HG02973 (cell line): Measurements from ENCODE around the gene TBRG1.

ENCODE experiments used
- ATAC-seq: cut with Tn5 transposase; IDR thresholded peaks from one replicate; pipeline ENCODE4 v1.9.1; 2021; ENCODE audit warnings: moderate library complexity; ENCODE audit not compliant: unreplicated experiment

The TBRG1 gene

DNA sequence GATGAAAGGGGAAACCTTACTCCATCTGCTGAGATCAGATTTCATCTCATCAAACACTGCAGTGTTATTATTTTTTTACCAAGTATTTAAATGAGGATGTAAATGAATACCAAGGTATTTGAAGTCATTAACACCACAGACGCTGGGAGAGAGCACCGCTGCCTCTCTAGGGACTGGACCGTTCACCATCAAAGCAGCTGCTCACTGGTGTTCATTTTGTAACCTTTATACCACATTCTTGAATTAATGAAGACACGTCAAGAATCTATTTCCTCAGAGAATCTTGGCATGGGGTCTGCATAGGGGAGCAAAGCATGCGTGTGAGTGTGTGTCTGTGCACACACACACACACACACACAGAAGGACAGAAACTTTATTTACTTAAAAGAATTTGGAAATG is 35.2 kb downstream of the TBRG1 start:
- no peak for ATAC-seq

DNA sequence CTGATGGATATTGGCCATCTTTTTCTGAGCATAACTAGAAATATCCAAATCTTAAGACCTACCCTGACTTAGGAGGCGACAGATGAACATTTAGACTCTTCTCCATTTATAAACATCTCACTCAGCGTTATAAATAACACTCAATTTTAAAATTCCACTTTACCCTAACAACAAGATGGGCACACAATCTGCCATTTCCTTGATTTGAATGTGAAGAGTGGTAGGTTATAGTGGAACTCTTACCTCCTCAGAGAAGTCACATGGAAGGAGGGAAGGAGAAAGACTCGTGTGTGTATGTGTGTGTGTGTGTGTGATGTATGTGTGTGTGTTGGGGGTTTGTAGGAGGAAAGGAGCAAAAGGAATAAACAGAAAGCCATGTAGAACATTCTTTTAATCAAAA is 35.8 kb downstream of the TBRG1 start:
- no peak for ATAC-seq

DNA sequence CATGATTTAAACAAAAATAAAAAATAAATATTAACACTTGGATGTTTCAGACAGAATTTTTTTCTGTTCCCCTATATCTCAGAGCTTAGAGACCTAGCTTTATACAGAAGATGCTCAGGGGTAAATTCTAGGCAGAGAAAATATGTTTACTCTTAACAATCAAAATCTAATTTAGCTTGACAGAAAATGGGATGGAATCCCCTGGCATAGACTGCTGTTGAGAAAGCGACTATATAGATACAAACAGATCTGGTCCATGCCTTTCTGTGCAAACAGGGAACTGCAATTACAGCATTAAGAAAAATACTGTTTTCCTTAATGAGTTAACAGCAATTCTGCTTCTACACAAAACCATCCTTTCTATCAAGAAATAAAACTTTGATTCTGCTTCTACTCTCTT is 36.3 kb downstream of the TBRG1 start:
- ATAC-seq = no peak

DNA sequence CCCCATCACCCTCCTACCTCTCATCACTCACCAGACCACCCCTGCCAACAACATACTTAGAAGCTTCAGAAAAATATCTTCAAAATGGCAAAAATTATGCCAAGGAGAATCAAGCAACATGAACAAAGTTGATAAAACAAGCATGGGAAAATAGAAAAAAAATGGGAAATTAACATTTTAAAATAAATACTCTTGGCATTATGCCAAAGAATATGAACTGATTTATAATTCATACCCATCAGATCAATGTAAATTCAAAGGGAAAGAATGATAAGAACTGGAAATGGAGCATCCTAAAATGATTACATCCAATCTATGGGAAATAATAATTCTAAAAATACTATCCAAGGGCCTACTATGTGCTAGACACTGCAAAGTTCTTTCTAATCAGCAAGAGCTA is 38.9 kb downstream of the TBRG1 start:
- no peak for ATAC-seq

DNA sequence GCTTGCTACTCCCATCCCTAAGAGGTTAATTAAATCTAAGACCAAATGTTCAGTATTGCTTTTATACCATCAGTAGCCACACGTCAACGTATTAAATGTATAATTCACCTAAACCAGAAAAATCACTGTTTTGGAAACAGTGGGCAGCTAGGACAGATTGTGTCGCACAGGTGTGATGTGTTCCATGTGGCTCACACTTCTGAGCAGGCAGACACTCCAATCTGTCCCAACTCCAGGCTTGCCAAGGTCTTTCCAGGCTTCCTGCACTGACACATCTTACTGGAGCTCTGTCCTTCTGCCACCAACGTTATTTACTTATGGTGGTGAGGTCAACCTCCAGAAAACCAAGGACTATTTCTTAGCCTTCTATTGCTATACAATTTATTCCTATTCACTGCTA is 39.4 kb downstream of the TBRG1 start:
- no peak for ATAC-seq

DNA sequence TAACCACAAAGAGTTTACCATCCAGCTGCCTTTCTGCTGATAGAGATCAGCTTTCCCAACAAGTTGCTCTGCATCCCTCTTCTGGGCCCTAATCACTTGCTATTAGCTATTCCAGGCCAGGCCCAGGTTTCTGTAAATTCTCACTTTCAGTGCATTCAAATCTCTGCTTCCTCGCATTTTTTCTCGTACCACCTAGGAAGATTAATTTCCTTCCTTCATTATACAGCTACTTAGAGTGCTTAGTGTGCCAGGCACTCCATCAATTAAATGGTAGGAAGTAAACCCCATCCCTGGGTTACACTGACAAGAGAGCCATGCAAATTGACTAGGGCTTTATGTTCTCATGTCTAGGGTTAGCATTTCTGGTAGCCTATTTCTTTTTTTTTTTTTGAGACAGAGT is 41.2 kb downstream of the TBRG1 start:
- no peak for ATAC-seq

DNA sequence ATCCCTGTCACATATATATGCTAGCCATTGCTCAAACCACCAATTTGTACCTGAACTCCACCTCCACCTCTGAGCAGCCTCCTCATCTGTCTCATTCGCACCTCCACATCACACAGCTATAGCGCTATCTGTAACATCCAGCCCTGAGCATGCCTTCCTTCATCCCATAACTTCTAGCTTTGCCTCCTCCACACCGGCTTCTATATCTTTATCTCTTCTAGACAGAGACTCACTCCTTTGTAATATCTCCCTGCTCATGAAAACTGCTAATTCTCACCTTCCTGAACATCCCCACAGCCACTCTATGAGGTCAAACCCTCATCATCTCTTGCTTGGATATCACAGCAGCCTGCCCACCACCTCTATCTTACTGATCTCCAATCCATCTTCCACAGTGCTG is 44.9 kb downstream of the TBRG1 start:
- no peak for ATAC-seq

DNA sequence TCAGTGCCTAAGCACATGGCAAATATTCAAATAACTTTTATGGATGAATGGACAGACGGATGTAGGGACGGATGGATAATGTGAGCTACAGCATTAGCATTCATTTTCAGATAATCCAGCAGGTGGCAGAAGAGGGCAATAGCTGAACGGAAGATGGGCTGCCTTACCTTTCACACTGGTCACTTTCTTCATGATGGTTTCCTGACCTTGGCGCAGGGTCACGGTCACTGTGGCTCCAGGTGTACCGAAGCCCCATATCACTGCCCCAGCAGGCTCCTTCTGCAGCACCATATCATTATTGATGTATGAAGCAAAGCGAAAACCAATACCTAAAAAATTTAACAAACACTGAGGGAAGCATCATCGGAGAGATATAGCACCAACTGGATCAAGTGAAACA is 46.5 kb downstream of the TBRG1 start:
- peak; percentile 36 for ATAC-seq

DNA sequence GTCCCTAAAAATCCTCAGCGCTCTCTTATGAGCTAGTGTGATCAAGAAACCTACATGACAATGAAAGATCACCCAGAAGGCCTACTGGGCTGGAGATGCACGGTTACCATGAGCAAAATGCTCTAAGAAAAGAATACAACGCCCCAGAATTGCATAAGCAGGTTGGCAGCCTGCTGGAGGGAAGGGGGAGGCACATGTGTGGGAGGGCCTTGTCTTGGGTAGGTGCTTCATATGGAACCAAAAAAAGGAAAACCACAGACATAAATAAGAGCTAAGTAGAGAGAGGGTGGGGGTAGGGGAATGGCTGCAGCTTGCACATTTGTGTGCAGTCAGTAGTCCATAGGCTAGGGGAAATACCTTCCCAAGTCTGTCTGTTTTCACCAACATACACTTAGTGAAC is 48.1 kb downstream of the TBRG1 start:
- no peak for ATAC-seq

DNA sequence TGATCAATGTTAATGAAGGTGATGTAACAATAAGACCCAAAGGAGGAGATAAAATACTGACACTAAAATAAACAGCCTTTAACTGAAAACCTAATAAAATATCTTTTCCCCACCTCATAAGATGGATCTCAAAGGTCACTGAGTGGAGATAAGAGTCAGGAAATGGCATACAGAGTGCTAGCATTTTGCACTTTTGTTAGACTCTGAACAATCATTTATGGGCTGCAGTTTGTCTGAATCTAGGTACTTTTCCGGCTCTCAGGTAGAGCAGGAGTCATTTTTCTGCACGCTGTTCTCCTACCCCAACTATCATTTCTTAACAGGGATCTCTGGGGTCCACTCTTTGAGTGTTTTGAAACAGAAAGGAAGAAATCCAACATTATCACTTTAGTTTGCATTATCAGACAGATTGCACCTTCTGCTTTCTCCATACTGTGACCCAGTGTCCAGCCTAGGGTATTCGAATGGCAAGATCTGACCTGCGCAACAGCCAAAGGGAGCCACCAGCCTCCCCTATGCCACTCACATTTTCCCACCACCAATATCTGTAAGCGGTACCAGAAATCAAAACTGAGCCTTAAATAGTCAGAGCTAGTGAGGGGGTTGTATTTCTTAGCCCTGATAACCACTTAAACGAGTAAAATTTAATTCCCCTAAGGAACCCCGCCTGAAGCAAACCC is 50.0 kb downstream of the TBRG1 start:
- no peak for ATAC-seq

DNA sequence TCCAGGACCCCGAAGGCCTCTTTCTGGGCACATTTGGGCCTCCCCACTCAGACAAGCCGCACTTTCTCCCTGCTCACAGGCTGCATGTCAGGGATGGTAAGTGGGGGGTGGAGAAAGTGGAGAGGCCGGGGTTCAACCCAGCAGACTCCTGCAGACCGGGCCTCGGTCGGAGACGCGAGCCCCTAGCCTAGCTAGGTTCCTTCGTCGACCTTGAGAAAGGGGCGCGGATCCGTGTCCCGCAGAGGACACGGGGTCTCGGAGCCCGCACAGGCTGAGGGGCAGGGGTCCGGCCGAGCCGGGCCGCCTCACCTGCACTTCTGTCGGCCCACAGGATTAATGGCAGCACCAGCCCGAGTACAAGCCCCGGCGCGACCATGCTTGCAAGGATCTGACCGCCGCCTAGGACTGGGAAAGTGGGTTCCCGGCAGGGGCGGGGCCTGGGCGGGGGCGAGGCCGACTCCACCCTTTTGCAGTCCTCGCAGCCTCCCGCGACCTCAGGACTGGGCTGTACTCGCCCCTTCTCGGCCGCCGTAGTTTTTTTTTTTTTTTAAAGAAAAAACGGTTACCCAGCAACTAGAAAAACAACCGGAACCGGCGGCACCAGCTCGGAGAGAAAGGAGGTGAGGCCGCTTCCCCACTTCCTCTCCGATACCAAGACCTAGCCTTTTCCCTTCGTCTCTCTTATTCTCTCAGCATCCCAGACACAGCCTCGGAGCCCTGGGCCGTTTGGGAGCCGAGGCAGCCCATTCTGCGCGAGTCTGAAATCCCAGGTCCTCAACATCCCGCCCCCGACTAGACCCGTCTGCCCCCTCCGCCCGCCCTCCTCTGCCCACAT is 50.9 kb downstream of the TBRG1 start, which contains the start of the genes SIAE and SPA17:
Gene SIAE (minus strand): TSS at position 407 of the 835 bp plus-strand sequence. CDS start 31 bp downstream, at position 376.
Gene SPA17 (plus strand): TSS at position 572 of the 835 bp plus-strand sequence. CDS start 1,361 bp downstream, outside the sequence.
- peak; percentile 80 for ATAC-seq

DNA sequence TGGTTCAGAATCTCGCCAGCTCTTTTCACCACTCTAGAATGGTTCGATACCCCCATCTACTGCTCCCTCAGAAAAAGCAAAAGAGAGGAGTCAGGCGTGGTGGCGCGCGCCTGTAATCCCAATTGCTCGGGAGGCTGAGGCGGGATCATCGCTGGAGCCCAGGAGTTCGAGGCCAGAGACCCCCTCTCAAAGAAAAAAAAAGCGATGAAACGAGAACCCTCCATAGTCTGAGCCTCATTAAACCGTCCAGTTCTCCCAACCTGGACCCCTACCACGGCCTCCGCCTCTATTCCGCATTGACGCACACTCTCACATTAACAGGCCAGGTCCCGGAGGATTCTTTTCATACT is 51.5 kb downstream of the TBRG1 start:
- no peak for ATAC-seq

DNA sequence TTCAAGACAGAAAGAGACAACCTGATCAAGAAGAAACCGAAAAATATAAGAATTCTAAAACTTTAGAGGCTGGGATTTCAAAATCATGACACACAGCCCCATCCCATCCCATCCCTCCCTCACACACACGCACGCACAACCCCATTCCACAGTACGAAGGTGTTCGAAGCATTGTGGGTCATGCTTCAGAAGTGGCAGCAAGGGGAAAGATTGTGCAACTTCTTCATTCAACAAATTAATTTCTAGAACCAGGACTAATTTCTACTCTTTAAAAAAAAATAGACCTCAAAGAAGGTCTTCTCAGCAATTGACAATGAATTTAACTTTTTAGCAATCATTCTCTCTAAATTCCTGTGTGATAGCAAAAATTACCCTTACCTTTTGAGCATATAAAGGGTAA is 51.9 kb downstream of the TBRG1 start:
- no peak for ATAC-seq

DNA sequence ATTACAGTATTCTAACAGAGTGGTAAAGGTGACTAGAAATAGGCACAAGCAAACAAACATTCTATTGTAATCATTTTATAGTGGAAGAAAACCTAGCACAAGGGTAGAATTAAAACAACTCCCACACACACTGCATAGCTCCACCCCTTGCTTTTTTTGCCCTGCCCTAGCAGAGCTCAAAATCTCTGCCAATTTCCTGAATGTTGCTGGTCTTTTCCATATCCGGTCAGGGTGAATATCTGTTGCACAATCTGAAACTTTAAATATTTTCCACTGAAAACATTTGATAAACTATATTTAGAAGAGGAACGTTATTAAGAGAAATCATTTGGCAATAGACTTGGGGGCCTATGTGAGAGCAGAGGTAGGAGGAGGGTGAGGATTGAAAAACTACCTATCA is 53.7 kb downstream of the TBRG1 start:
- no peak for ATAC-seq

DNA sequence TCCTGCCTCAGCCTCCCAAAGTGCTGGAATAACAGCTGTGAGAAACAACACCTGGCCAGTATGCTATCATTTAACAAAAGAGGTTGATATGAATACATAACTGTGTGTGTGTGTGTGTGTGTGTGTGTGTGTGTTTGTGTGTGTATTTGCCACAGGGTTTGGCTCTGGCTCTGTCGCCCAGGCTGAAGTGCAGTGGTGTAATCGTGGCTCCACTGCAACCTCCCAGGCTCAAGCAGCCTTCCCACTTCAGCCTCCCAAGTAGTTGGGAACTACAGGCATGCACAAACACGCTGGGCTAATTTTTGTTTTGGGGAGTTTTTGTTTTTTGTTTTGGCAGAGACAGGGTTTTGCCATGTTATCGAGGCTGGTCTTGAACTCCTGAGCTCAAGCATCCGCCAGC is 55.8 kb downstream of the TBRG1 start:
- ATAC-seq = no peak

DNA sequence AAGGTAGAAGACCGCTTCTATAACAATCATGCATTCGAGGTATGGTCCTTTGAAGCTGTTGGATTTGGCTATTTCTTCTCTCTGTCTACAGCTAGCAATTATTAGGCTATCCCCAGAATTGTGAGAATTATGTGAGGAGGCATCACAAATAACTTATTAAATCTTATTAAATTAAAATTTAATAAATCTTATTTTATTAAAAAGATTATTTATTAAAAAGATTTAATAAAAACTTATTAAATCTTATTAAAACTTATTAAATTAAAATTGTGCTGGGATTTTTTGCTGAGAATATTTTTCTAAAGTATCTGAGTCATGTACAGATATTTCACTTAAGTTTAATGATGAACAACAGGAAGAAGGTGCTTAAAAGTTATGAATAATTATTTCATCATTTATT is 58.8 kb downstream of the TBRG1 start:
- ATAC-seq = no peak

DNA sequence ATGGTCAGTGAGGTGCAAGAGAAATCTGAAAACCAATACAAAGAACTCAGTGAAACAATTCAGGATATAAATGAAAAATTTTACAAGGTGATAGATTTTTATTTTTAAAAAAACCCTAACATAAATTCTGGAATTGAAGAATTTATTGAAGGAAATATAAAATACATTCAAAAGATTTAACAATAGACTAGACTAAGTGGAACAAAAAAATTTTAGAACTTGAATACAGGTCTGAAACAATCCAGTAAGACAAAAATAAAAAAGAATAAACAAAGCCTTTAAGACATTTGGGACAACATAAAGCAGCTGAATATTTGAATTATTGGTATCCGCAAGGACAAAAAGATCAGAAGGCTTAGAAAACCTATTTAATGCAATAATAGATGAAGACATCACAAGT is 59.8 kb downstream of the TBRG1 start:
- ATAC-seq = no peak
